ENCODE measurements around the gene POLR3H.

POLR3H gene

DNA sequence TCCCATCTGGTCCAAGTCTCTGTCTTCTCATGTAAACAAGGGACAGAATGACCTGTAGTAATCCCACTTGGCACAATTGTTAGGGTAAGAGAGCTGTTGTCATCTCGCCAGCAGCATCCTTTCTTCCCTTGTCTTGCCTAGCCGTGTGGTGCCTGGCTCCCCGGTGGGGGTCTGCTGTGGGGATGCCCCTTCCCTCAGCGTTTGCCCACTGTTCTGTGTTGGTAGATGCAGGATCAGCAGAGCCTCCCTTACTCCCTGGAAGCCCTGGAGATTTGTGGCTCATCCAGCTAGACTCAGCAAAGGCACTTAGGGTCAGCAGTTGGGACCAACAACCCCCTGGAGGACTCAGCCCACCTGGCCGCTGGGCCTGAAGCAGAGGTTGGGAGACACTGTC is 62.3 kb downstream of the POLR3H start:
- DNase-seq (ENCODE audit: low spot score), result no peak

DNA sequence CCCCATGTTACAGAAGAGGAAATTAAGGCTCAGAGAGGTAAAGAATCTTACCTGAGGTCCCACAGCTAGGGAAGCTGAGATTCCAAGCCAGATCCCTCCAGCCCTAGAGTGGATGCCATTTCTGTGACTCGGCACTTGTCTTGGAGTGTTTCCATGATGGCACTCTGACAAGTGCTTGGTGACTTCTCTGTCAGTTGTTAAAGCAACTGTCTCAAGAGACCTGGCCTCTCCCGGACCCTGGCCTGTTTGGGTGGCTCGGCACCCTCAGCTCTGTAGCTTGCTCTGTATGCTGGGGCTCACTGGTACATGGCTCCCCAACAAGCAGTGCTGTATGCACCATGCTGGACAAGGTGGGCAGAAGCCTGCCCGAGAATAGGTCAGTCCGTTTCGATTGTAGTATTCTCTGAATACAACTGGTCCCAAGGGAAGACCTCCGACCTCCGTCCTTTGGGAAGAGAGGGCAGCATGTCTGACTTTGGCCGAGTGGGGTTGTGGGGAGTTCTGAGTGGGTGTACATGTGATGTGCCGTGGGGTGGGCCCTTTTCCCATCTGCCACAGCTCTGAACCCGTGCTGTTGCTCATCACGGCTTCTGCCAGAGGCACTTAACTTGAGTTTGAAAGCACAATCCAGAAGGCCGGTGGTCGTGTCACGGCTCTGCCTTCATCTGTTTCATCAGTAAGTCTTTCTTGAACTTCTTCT is 63.0 kb downstream of the POLR3H start:
- no peak for DNase-seq (ENCODE audit: low spot score)

DNA sequence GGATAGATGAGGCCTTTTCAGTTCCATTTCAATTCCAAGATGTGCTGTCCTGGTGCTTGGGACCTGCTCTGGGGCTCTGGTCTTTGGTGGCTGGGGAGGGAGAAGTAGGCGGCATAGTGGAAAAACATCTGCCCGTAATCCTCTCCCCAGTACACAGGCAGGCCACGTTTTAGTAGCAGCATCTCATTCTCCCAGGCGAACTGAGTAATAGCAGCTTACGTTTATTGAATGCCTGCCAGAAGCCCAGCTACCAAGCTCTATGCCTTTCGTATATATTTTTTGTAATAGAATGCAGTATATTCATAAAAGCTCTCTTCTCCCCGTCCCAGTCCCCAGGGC is 63.9 kb downstream of the POLR3H start:
- DNase-seq (ENCODE audit: low spot score), result no peak

DNA sequence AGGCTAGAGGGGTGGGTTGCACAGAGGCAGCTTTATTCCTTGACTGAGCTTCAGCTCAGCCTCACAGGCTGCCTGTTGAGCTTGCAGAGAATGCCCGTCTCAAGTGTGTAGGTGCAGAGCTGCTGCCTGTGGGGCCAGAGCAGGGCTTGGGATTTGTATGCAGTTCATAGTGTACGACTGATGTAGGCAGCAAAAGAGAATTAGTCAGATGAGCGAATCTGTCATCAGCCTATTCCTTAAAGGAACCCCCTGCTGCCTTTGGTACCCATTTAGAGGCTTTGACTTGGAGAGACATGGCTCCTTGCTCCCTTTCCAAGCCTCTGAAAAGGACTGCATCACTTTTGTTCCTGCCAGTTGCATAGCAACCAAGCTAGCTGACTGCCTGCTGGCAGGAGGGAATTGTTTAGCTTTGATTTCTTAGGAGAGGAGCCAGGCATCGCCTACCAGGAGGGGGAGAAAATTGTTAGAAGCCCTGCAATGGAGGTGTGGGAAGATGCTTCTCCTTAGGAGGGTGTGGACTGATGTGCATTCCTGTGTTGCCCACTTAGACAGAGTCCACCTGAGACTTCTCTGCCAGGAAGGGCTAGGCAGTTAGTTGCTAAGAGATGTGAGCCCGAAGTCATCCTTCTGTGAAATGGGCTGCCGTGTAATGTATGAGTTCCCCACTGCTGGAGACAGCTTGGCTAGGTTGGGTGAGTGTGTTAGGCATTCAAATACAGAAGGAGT is 64.4 kb downstream of the POLR3H start:
- peak; percentile 18 for DNase-seq (ENCODE audit: low spot score)

DNA sequence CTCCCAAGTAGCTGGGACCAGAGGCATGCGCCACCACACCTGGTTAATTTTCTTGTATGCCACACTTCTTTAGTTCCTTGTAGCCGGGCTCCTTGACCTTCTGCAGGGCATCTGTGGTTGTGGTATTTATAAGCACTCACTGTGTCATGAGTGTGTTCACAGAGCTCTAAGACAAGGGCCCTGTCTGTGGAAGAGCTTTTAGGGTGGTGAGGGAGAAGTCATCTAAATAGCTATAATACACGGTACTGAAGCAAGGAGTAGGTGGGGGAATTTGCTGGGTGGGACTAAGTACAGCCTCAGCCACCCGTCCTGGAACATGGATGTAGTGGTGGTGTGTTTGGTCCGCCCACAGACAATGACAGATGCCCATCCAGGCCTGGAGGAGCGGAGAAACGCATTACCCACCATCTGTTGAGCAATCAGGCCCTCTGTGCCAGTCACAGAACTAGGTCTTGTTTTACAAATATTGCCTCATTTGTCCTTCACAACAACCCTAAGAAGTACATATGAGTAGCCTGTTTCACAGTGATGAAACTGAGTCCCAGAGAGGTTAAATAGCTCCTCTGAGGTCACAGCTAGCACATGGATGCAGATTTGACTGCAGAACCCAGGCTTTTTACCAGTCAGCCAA is 65.3 kb downstream of the POLR3H start:
- DNase-seq (ENCODE audit: low spot score), result no peak

DNA sequence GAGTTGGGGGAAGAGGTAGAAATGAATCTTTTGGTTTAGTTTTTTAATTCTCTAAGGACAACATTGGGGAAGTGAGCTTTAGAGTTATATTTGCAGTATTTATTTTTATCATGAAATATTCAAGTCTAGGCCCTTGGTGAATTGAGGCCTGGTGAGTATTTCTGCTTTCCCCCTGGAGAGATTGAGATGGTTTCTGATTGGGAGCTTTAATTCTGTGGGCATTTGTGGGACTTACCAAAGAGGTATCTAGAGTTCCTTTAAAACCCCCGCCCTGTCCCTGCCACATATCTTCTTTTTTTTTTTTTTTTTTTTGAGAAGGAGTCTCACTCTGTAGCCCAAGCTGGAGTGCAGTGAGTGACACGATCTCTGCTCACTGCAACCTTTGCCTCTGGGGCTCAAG is 65.8 kb downstream of the POLR3H start:
- DNase-seq (ENCODE audit: low spot score), result no peak
